SK-N-SH treated with all-trans-retinoic acid at 6 μM for 48 hours (cell line): ENCODE measurements around the gene RNF2.

Experiments used
- ATAC-seq: fragments of 200-7000 bp; cut with Tn5 transposase; 3 replicates; pipeline ENCODE4 v1.9.1; 2020; ENCODE audit warnings: mild to moderate bottlenecking, moderate library complexity
- ARNTL ChIP-seq: fragments of 450-650 bp; formaldehyde crosslinking; IDR thresholded peaks from 2 replicates; pipeline ENCODE4 v1.5.0; 2020; ENCODE audit warnings: low read depth, mild to moderate bottlenecking, moderate library complexity, borderline replicate concordance
- CSDC2 ChIP-seq: fragments of 250-450 bp; sonication (Bioruptor Pico); IDR thresholded peaks from 2 replicates; pipeline ENCODE4 v1.5.0; 2020; ENCODE audit warnings: mild to moderate bottlenecking, moderate library complexity
- ESRRG ChIP-seq: fragments of 250-450 bp; sonication (Bioruptor Pico); IDR thresholded peaks from 2 replicates; pipeline ENCODE4 v1.6.1; 2021; ENCODE audit warnings: mild to moderate bottlenecking
- GLIS3 ChIP-seq: fragments of 250-450 bp; sonication (Bioruptor Pico); IDR thresholded peaks from 2 replicates; pipeline ENCODE4 v1.5.0; 2020; ENCODE audit warnings: mild to moderate bottlenecking, moderate library complexity
- ISL1 ChIP-seq: fragments of 250-450 bp; sonication (Bioruptor Pico); IDR thresholded peaks from 2 replicates; pipeline ENCODE4 v2.1.2; 2022; ENCODE audit warnings: mild to moderate bottlenecking, moderate library complexity
- PPARA ChIP-seq: fragments of 250-450 bp; sonication (Bioruptor Pico); IDR thresholded peaks from 2 replicates; pipeline ENCODE4 v1.5.0; 2020; ENCODE audit warnings: mild to moderate bottlenecking, borderline replicate concordance
- RARB ChIP-seq: fragments of 250-450 bp; sonication (Bioruptor Pico); IDR thresholded peaks from 2 replicates; pipeline ENCODE4 v1.8.0; 2021; ENCODE audit warnings: mild to moderate bottlenecking, moderate library complexity
- SNAI2 ChIP-seq: fragments of 250-450 bp; sonication (Bioruptor Pico); IDR thresholded peaks from 2 replicates; pipeline ENCODE4 v1.5.0; 2020; ENCODE audit warnings: mild to moderate bottlenecking, moderate library complexity
- TCF4 ChIP-seq: fragments of 250-450 bp; sonication (Bioruptor Pico); IDR thresholded peaks from 2 replicates; pipeline ENCODE4 v1.8.0; 2021; ENCODE audit warnings: mild to moderate bottlenecking, moderate library complexity, borderline replicate concordance
- TOX ChIP-seq: fragments of 250-450 bp; sonication (Bioruptor Pico); IDR thresholded peaks from 2 replicates; pipeline ENCODE4 v1.8.0; 2021; ENCODE audit warnings: mild to moderate bottlenecking, moderate library complexity, borderline replicate concordance
- ZFP3 ChIP-seq: fragments of 250-450 bp; sonication (Bioruptor Pico); IDR thresholded peaks from 2 replicates; pipeline ENCODE4 v1.5.0; 2020; ENCODE audit warnings: mild to moderate bottlenecking, moderate library complexity
- ZFP30 ChIP-seq: fragments of 450-650 bp; formaldehyde crosslinking; IDR thresholded peaks from 2 replicates; pipeline ENCODE4 v1.5.0; 2022; ENCODE audit warnings: mild to moderate bottlenecking, moderate library complexity
- ZNF565 ChIP-seq: fragments of 450-650 bp; formaldehyde crosslinking; conservative IDR thresholded peaks from 2 replicates; pipeline ENCODE4 v1.5.0; 2020; ENCODE audit warnings: low read depth, mild to moderate bottlenecking, moderate library complexity
- ZNF70 ChIP-seq: fragments of 450-650 bp; formaldehyde crosslinking; IDR thresholded peaks from 2 replicates; pipeline ENCODE4 v1.5.0; 2020; ENCODE audit warnings: mild to moderate bottlenecking, moderate library complexity
- ZNF8 ChIP-seq: fragments of 450-650 bp; formaldehyde crosslinking; IDR thresholded peaks from 2 replicates; pipeline ENCODE4 v1.5.0; 2020; ENCODE audit warnings: mild to moderate bottlenecking, moderate library complexity
- TF ChIP-seq, protein P1 (sequence below): fragments of 250-450 bp; sonication (Bioruptor Pico); IDR thresholded peaks from 2 replicates; pipeline ENCODE4 v1.5.1; 2021; ENCODE audit warnings: mild to moderate bottlenecking, moderate library complexity
- TF ChIP-seq, protein P2 (sequence below): fragments of 250-450 bp; sonication (Bioruptor Pico); IDR thresholded peaks from 2 replicates; pipeline ENCODE4 v1.8.0; 2020; ENCODE audit warnings: mild to moderate bottlenecking, moderate library complexity, borderline replicate concordance
- TF ChIP-seq, protein P3 (sequence below): fragments of 250-450 bp; sonication (Bioruptor Pico); IDR thresholded peaks from 2 replicates; pipeline ENCODE4 v1.5.0; 2020; ENCODE audit warnings: mild to moderate bottlenecking, moderate library complexity

The RNF2 gene

DNA sequence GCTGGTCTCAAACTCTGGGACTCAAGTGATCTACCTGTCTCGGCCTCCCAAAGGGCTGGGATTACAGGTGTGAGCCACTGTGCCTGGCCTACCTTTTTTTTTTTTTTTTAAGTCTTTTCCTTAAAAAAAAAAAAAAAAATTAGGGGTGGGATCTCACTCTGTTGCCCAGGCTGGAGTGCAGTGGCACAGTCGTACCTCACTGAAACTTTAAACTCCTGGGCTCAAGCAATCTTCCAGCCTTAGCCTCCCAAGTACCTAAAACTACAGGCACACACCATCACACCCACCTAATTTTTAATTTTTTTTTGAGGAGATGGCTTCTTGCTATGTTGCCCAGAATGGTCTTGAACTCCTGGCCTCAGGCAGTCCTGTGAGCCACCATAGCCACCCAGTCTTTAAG, 38.5 kb downstream of the RNF2 start:
- TF ChIP-seq ZNF8: no peak
- TF ChIP-seq ZNF565 (CRISPR knock-in tag): no peak
- no peak for TF ChIP-seq ZFP3 (CRISPR knock-in tag)
- no peak for TF ChIP-seq PPARA (CRISPR knock-in tag)
- no peak for ATAC-seq

- TF ChIP-seq ZNF8: no peak
- TF ChIP-seq ARNTL (CRISPR knock-in tag): no peak
- TF ChIP-seq SNAI2 (CRISPR knock-in tag): no peak
- no peak for TF ChIP-seq ZNF70 (CRISPR knock-in tag)
- no peak for TF ChIP-seq ESRRG
- TF ChIP-seq, protein P1, sequence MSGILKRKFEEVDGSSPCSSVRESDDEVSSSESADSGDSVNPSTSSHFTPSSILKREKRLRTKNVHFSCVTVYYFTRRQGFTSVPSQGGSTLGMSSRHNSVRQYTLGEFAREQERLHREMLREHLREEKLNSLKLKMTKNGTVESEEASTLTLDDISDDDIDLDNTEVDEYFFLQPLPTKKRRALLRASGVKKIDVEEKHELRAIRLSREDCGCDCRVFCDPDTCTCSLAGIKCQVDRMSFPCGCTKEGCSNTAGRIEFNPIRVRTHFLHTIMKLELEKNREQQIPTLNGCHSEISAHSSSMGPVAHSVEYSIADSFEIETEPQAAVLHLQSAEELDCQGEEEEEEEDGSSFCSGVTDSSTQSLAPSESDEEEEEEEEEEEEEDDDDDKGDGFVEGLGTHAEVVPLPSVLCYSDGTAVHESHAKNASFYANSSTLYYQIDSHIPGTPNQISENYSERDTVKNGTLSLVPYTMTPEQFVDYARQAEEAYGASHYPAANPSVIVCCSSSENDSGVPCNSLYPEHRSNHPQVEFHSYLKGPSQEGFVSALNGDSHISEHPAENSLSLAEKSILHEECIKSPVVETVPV (CRISPR knock-in tag): no peak
- TF ChIP-seq ZNF565 (CRISPR knock-in tag): no peak
- TF ChIP-seq GLIS3 (CRISPR knock-in tag): no peak
- TF ChIP-seq PPARA (CRISPR knock-in tag): no peak
- no peak for TF ChIP-seq RARB (CRISPR knock-in tag)
- TF ChIP-seq ISL1 (CRISPR knock-in tag): no peak
- no peak for TF ChIP-seq TCF4 (CRISPR knock-in tag)
- no peak for TF ChIP-seq TOX
- TF ChIP-seq, protein P2, sequence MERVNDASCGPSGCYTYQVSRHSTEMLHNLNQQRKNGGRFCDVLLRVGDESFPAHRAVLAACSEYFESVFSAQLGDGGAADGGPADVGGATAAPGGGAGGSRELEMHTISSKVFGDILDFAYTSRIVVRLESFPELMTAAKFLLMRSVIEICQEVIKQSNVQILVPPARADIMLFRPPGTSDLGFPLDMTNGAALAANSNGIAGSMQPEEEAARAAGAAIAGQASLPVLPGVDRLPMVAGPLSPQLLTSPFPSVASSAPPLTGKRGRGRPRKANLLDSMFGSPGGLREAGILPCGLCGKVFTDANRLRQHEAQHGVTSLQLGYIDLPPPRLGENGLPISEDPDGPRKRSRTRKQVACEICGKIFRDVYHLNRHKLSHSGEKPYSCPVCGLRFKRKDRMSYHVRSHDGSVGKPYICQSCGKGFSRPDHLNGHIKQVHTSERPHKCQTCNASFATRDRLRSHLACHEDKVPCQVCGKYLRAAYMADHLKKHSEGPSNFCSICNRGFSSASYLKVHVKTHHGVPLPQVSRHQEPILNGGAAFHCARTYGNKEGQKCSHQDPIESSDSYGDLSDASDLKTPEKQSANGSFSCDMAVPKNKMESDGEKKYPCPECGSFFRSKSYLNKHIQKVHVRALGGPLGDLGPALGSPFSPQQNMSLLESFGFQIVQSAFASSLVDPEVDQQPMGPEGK (CRISPR knock-in tag): no peak
- TF ChIP-seq, protein P3, sequence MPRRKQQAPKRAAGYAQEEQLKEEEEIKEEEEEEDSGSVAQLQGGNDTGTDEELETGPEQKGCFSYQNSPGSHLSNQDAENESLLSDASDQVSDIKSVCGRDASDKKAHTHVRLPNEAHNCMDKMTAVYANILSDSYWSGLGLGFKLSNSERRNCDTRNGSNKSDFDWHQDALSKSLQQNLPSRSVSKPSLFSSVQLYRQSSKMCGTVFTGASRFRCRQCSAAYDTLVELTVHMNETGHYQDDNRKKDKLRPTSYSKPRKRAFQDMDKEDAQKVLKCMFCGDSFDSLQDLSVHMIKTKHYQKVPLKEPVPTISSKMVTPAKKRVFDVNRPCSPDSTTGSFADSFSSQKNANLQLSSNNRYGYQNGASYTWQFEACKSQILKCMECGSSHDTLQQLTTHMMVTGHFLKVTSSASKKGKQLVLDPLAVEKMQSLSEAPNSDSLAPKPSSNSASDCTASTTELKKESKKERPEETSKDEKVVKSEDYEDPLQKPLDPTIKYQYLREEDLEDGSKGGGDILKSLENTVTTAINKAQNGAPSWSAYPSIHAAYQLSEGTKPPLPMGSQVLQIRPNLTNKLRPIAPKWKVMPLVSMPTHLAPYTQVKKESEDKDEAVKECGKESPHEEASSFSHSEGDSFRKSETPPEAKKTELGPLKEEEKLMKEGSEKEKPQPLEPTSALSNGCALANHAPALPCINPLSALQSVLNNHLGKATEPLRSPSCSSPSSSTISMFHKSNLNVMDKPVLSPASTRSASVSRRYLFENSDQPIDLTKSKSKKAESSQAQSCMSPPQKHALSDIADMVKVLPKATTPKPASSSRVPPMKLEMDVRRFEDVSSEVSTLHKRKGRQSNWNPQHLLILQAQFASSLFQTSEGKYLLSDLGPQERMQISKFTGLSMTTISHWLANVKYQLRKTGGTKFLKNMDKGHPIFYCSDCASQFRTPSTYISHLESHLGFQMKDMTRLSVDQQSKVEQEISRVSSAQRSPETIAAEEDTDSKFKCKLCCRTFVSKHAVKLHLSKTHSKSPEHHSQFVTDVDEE (CRISPR knock-in tag): no peak
- no peak for TF ChIP-seq ZFP30
- ATAC-seq: no peak
Measured at GRCh38 chr1:185087101-185087500, 41.7 kb downstream of the RNF2 start.

DNA sequence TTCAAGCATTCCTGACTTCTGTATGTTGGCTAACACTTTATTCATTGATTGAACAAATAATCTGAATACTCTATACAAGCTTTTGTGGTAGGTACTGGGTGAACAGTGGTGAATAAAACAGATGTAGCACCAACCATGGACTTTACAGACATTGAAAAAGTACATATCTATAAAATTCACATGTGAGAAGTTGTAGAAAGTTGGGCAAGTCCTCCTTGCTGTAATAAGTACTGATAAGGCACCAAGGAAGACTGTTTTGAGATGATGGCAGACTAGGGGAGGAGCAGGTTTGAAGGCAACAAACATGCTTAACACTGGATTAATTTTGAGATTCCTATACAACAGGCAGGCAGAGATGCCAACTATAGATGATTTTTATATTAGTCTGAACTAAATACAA, 42.4 kb downstream of the RNF2 start:
- TF ChIP-seq ZFP30 (no peak), CSDC2 (CRISPR knock-in tag) (no peak)
- TF ChIP-seq, protein P2 (CRISPR knock-in tag): no peak
- TF ChIP-seq, protein P1 (CRISPR knock-in tag): no peak
- TF ChIP-seq, protein P3 (CRISPR knock-in tag): no peak
- no peak for ATAC-seq
